SKM-1 (cell line): ENCODE measurements around the gene COMT.

ENCODE experiments used
- DNase-seq: peaks from one replicate; lab custom pipeline; 2025; ENCODE audit not compliant: unreplicated experiment; lab: John Stamatoyannopoulos, UW

Gene COMT

GRCh38 chr22:19955241-19956128 is 13.9 kb downstream of the COMT start:
- DNase-seq = no peak

- no peak for DNase-seq
Observed at GRCh38 chr22:19957445-19957844, 15.9 kb downstream of the COMT start.

DNA sequence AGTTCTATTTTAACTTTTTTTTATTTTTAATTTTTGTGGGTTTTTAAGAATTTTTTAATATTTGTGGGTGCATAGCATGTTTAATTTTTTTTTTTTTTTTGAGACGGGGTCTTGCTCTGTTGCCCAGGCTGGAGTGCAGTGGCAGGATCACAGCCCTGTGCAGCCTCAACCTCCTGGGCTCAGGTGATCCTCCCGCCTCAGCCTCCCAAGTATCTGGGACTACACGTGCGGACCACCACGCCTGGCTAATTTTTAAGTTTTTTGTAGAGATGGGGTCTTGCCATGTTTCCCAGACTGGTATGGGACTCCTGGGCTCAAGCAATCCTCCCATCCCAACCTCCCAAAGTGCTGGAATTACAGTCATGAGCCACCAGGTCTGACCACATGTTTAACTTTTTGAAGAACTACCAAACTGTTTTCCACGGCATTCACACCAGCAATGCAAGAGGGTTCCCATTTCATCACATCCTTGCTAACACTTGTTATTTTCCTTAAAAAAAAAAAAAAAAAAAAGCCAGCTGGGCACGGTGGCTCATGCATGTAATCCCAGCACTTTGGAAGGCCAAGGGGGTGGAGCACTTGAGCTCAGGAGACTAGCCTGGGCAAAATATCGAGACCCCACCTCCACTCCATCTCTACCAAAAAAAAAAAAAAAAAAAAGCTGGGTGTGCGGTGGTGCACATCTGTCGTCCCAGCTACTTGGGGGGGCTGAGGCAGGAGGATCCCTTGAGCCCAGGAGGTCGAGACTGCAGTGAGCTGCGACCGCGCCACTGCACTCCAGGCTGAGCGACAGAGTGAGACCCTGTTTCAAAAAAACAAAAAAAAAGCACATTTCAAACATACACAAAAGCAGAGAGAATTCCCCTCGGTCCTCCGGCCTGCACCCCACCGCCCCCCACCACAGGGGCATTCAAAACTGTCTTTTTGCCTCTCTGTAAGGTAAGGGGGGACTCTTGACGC is 16.8 kb downstream of the COMT start:
- no peak for DNase-seq

- DNase-seq = no peak
Observed at GRCh38 chr22:19959043-19959586, 17.5 kb downstream of the COMT start.

DNA sequence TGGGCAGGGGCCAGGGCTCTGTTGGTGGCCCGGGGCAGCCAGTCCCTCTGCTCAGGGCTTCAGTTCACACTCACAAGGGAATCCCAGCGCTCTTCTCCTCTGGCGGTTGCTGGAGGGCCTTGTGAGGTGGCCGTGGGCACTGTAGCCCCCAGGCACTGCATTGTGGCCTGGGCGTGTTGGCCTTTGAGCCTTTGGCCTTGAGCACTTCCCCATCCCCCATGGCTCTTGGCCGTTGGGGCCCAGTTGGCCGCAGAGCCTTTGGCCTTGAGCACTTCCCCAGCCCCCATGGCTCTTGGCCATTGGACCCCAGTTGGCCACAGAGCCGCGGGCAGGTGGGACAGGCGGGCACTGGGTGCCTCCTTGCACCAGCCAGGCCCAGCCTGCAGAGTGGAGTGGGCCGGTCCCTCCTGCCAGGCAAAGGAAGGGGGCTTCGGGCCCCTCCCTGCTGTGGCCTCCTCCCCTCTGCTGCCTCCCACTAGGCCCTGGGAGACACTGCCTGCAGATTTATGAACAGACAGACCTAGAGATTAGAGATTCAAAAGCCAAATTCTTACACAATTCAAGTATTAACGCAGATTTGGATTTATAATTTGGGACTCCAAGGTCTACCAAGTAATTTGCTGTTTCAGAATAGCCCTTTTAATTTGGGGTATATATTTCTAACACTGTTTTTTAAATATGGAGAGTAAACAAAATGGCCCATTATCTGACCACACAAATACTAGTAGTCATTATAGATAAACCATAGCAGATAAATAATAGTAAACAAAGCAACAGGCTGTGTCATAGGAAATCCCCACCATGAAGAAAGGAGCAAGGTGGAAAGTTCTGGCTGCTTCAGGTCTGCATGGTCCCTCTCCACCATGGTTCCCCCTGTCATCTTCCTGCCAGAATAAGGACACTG is 18.3 kb downstream of the COMT start:
- DNase-seq = no peak

DNA sequence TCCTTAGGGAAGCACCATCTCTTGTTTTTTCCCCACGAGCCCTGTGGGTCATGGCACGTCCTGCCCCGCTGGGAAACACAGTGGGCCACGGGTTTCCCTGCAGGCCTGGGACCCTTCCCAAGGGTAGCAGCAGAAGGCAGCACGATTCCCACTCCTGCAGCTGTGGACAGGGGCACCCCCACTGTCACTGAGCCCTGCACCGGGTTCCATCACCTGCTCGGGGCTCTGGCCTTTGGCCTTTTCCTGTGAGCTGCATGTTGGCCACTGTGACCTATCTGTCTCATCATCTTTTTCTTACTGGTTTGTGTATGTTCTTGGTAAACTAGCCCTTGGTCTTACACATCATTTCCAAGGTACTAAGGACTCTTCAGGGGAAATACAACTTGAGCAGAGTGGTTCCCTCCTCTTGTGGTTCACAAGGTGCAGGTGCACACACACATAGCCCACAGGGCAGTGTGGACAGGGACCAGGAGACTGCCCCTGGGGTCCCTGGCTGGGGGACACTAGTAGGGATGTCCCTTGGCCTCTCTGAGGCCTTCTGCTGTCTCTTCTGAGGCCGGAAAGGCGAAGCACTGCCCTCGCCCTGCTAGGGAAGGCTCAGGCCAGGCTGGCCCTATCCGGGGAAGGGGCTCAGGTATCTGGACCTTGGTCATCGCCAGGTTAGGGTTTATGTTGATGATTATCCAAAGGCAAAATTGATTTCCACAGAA is 19.1 kb downstream of the COMT start:
- DNase-seq = no peak

DNA sequence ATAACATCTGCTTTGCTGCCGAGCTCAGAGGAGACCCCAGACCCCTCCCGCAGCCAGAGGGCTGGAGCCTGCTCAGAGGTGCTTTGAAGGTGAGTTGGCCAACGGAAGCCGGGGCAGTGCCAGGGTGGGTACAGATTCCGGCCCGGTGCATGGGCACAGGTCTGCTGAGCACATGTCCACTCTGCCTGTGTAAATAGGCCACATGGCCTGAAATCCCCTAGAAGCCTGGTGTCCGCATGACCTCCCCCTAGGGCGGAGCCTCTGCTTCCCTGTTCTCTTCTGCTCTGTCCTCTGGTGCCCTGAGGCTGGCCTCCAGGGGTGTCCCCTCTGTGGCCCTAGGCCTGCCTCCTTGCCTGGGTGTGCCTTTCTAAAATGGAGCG is 19.6 kb downstream of the COMT start:
- no peak for DNase-seq

DNA sequence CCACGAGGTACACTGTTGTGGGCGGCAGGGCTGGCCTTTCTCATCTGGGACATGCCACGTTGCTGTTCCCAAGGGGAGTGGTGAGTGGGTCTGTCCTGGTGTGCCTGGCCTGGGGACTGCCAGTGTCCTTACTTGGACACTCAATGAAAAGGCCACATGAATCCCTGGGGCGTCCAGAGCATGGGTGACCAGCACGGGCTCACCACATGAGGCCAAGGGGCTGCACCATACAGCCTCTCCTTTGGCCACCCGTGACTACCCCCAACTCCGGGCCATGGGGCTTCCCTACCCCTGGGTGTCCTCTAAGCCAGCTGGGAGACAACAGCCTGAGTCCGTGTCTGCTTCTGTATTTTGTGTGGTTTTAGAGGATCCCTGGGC is 20.3 kb downstream of the COMT start:
- no peak for DNase-seq

GRCh38 chr22:19962246-19962908 is 20.8 kb downstream of the COMT start:
- no peak for DNase-seq

DNA sequence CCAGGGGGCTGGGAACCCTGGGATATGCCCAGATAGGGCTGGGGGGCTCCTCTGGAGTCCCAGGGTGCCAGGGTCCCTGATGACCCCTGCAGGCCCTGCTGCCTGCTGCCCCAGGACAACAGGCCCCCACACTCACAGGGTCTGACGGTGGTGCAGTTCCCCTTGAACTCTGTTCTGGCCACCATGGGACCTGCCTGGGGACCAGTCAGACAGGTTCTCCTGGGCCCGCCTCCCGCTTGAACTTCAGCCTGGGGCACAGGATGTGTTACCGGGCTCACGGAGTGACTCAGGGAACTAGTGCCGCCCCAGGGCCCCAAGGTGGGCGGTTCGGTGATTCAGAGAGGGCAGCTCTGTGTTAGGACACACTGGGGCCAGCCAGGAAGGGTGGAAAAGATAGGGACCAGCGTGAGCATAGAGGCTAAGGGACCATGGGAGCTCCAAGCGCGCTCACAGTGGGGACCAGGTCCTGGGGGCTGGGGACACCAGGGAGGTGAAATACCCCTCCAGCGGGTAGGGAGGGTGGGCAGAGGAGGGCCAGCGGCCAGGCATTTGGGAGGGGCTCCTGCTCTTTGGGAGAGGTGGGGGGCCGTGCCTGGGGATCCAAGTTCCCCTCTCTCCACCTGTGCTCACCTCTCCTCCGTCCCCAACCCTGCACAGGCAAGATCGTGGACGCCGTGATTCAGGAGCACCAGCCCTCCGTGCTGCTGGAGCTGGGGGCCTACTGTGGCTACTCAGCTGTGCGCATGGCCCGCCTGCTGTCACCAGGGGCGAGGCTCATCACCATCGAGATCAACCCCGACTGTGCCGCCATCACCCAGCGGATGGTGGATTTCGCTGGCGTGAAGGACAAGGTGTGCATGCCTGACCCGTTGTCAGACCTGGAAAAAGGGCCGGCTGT is 21.6 kb downstream of the COMT start:
- no peak for DNase-seq

DNA sequence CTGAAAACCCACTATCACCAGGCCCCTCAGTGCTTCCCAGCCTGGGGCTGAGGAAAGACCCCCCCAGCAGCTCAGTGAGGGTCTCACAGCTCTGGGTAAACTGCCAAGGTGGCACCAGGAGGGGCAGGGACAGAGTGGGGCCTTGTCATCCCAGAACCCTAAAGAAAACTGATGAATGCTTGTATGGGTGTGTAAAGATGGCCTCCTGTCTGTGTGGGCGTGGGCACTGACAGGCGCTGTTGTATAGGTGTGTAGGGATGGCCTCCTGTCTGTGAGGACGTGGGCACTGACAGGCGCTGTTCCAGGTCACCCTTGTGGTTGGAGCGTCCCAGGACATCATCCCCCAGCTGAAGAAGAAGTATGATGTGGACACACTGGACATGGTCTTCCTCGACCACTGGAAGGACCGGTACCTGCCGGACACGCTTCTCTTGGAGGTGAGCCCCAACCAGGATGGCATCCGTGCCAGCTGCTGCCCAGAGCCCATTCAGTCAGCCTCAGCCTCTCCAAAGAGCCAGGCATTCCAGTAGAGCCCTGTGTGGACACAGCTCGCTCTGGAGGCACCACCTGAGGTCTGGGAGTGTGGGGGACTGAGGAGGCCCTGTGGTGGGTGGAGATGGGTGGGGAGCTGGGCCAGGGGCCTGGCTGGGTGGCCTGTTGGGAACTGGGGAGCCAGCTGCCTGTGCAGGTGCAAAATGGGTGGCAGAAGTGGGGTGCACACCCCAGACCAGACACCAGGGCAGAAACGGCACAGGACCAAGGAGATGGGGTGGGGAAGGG is 22.5 kb downstream of the COMT start:
- DNase-seq = no peak

DNA sequence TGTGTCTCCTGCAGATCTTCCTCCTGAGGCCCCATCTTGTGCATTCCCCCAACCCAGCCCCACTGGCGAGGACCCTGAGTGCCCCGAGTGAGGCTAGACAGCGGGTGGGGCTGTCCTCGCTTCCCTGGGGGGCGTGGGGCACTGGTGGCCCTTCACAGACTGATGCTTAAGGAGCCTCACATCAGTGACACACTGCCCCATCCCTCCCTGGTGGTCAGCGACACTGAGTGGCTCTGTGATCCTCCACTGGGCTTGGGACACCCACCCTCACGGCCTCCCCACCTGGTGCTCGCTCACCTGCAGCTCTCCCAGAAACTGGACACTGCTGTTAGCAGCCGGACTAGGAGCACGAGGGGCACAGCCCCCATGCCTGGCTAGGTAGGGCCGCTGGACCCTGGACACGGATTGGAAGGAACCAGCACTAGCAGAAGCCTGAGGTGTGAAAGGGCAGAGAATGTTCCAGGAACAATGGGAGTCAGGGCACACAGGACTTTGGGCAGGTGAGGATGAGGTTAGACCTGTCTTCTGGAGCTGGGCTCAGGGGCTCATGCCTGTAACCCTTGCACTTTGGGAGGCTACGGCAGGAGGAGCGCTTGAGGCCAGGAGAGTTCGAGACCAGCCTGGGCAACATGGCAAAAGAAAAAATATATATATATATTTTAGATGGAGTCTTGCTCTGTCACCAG is 23.3 kb downstream of the COMT start:
- no peak for DNase-seq

- no peak for DNase-seq
Observed at GRCh38 chr22:19965771-19966709, 24.5 kb downstream of the COMT start.

- DNase-seq = no peak
Observed at GRCh38 chr22:19966908-19967750, 25.6 kb downstream of the COMT start.

- DNase-seq = no peak
Observed at GRCh38 chr22:19967850-19968449, 26.4 kb downstream of the COMT start.
